Loucy (cell line): ENCODE results near the gene NHERF1.

ENCODE experiments used
- CTCF ChIP-seq: fragments of 200-600 bp; sonication (generic); conservative IDR thresholded peaks from 2 replicates; pipeline ENCODE4 v1.5.1; 2014; ENCODE audit warnings: mild to moderate bottlenecking, antibody characterized with exemption, low read length
- EZH2phosphoT487 ChIP-seq: fragments of 200-600 bp; IDR thresholded peaks from 2 replicates; pipeline ENCODE4 v1.6.1; 2018; ENCODE audit warnings: antibody characterized with exemption, mild to moderate bottlenecking, moderate library complexity, borderline replicate concordance

- no peak for TF ChIP-seq CTCF
- no peak for TF ChIP-seq EZH2phosphoT487
Observed at GRCh38 chr17:74808714-74809430, 60.4 kb downstream of the NHERF1 start.
